IMR-90 (cell line): ENCODE data around the gene FNDC3B. TPM values are rescaled to one million over a fixed set of nuclear protein-coding genes. Genes with fewer than 3 reads are reported as not detected.

Experiments used
- ATAC-seq: fragments of 200-7000 bp; cut with Tn5 transposase; 2 replicates; pipeline ENCODE4 v1.9.1; 2020; ENCODE audit warnings: low read depth, mild to moderate bottlenecking, moderate library complexity
- BruUV-seq: library from RNA; stranded (reverse); fragments of 400-500 nt; replicated peaks from 2 replicates; lab custom pipeline; 2021; lab: Mats Ljungman, UMichigan
- CTCF ChIA-PET: fragments of 300-600 bp; formaldehyde crosslinking; extraction: SDS; loops from one replicate; lab custom pipeline; 2021; ENCODE audit warnings: antibody characterized with exemption; lab: Yijun Ruan, JAX
- POLR2A ChIA-PET: fragments of 300-600 bp; sonication (Branson Sonifier 250); formaldehyde crosslinking; loops from one replicate; lab custom pipeline; 2022; ENCODE audit warnings: antibody characterized with exemption; ENCODE audit not compliant: unreplicated experiment; lab: Charles Lee
- DNase-seq: peaks from one replicate; pipeline ENCODE4 v3.0.0; 2013
- H2AFZ ChIP-seq: replicated peaks from 2 replicates; pipeline ENCODE3; 2013; ENCODE audit warnings: low read length, mild to moderate bottlenecking; ENCODE audit not compliant: poor library complexity
- H2AK5ac ChIP-seq: 2 replicates; pipeline ENCODE4 v1.6.1; 2013; ENCODE audit warnings: low read depth, low read length, inconsistent platforms
- H2AK9ac ChIP-seq: replicated peaks from 2 replicates; pipeline ENCODE3; 2013; ENCODE audit warnings: mild to moderate bottlenecking, low read depth, low read length, moderate library complexity; ENCODE audit not compliant: poor library complexity
- H2BK120ac ChIP-seq: 2 replicates; pipeline ENCODE4 v1.6.1; 2013; ENCODE audit warnings: low read depth, low read length, inconsistent platforms
- H2BK15ac ChIP-seq: 3 replicates; pipeline ENCODE4 v1.6.1; 2013; ENCODE audit warnings: low read depth, low read length, inconsistent platforms
- H2BK20ac ChIP-seq: 2 replicates; pipeline ENCODE4 v1.6.1; 2013; ENCODE audit warnings: low read depth, mild to moderate bottlenecking, inconsistent platforms, low read length, moderate library complexity
- H2BK5ac ChIP-seq: 2 replicates; pipeline ENCODE4 v1.6.1; 2013; ENCODE audit warnings: mild to moderate bottlenecking, low read depth, low read length, inconsistent platforms; ENCODE audit not compliant: poor library complexity, severe bottlenecking
- H3K14ac ChIP-seq: replicated peaks from 2 replicates; pipeline ENCODE4 v1.6.1; 2013; ENCODE audit warnings: low read depth, low read length, inconsistent platforms
- H3K18ac ChIP-seq: 2 replicates; pipeline ENCODE4 v1.6.1; 2013; ENCODE audit warnings: low read depth, low read length, control low read depth
- H3K23ac ChIP-seq: 2 replicates; pipeline ENCODE4 v1.6.1; 2013; ENCODE audit warnings: low read depth, low read length, inconsistent platforms
- H3K27ac ChIP-seq: 2 replicates; pipeline ENCODE4 v1.5.1; 2013; ENCODE audit warnings: mild to moderate bottlenecking, control low read depth, low read length; ENCODE audit not compliant: insufficient read depth
- H3K27me3 ChIP-seq: 2 replicates; pipeline ENCODE4 v1.6.1; 2013; ENCODE audit warnings: low read length; ENCODE audit not compliant: control insufficient read depth, insufficient read depth
- H3K36me3 ChIP-seq: 2 replicates; pipeline ENCODE4 v1.6.1; 2013; ENCODE audit warnings: low read length, mixed read lengths; ENCODE audit not compliant: control insufficient read depth, insufficient read depth
- H3K4ac ChIP-seq: 2 replicates; pipeline ENCODE4 v1.6.1; 2013; ENCODE audit warnings: low read depth, low read length, inconsistent platforms
- H3K4me1 ChIP-seq: 2 replicates; pipeline ENCODE4 v1.6.1; 2013; ENCODE audit warnings: low read length, mixed read lengths; ENCODE audit not compliant: control insufficient read depth, insufficient read depth
- H3K4me2 ChIP-seq: 2 replicates; pipeline ENCODE4 v1.6.1; 2013; ENCODE audit warnings: low read depth, mild to moderate bottlenecking, control low read depth, low read length, moderate library complexity
- H3K4me3 ChIP-seq: 2 replicates; pipeline ENCODE4 v1.5.1; 2013; ENCODE audit warnings: low read depth, mild to moderate bottlenecking, control low read depth, low read length, moderate library complexity; ENCODE audit not compliant: insufficient read depth
- H3K56ac ChIP-seq: 2 replicates; pipeline ENCODE4 v1.6.1; 2013; ENCODE audit warnings: low read length, inconsistent platforms; ENCODE audit not compliant: insufficient read depth; ENCODE audit errors: extremely low read depth
- H3K79me1 ChIP-seq, 2 experiments: 2 replicates each; pipeline ENCODE4 v1.6.1; 2013; ENCODE audit warnings: low read length in 2 of 2, inconsistent platforms in 1 of 2, low read depth in 1 of 2
- H3K9ac ChIP-seq: 2 replicates; pipeline ENCODE4 v1.6.1; 2013; ENCODE audit warnings: low read depth, low read length, control low read depth
- H3K9me1 ChIP-seq: 2 replicates; pipeline ENCODE4 v1.6.1; 2013; ENCODE audit warnings: low read length, inconsistent platforms; ENCODE audit not compliant: insufficient read depth
- H3K9me3 ChIP-seq: 2 replicates; pipeline ENCODE4 v1.6.1; 2013; ENCODE audit warnings: low read length; ENCODE audit not compliant: control insufficient read depth, insufficient read depth
- H4K20me1 ChIP-seq: 2 replicates; pipeline ENCODE4 v1.6.1; 2013; ENCODE audit warnings: low read length, inconsistent platforms; ENCODE audit not compliant: insufficient read depth
- H4K5ac ChIP-seq: 2 replicates; pipeline ENCODE4 v1.6.1; 2013; ENCODE audit warnings: mild to moderate bottlenecking, low read depth, low read length, control low read depth
- H4K8ac ChIP-seq, 2 experiments: 2 replicates each; pipeline ENCODE4 v1.6.1; 2013; ENCODE audit warnings: low read depth in 2 of 2, low read length in 2 of 2, control low read depth in 1 of 2, inconsistent platforms in 1 of 2
- H4K91ac ChIP-seq: 2 replicates; pipeline ENCODE4 v1.6.1; 2013; ENCODE audit warnings: low read depth, low read length, inconsistent platforms; ENCODE audit not compliant: insufficient read depth
- BHLHE40 ChIP-seq: fragments of 150-350 bp; IDR thresholded peaks from 2 replicates; pipeline ENCODE4 v1.6.1; 2016; ENCODE audit warnings: mild to moderate bottlenecking, low read depth, low read length
- CEBPB ChIP-seq: IDR thresholded peaks from 2 replicates; pipeline ENCODE4 v1.6.1; 2012; ENCODE audit warnings: low read depth, low read length, improper control_type of control experiment
- CHD1 ChIP-seq: IDR thresholded peaks from 2 replicates; pipeline ENCODE4 v1.6.1; 2012; ENCODE audit warnings: low read depth, low read length, improper control_type of control experiment
- FOS ChIP-seq: fragments of 150-350 bp; IDR thresholded peaks from 2 replicates; pipeline ENCODE4 v1.6.1; 2016; ENCODE audit warnings: low read depth, low read length
- MAFK ChIP-seq: IDR thresholded peaks from 2 replicates; pipeline ENCODE4 v1.6.1; 2012; ENCODE audit warnings: low read depth, low read length, improper control_type of control experiment
- MAZ ChIP-seq: IDR thresholded peaks from 2 replicates; pipeline ENCODE4 v1.6.1; 2012; ENCODE audit warnings: low read depth, mild to moderate bottlenecking, low read length, improper control_type of control experiment, moderate library complexity, borderline replicate concordance
- MXI1 ChIP-seq: IDR thresholded peaks from 2 replicates; pipeline ENCODE4 v1.6.1; 2012; ENCODE audit warnings: low read depth, mild to moderate bottlenecking, low read length, moderate library complexity, borderline replicate concordance
- NFE2L2 ChIP-seq: fragments of 150-350 bp; IDR thresholded peaks from 2 replicates; pipeline ENCODE4 v1.6.1; 2016; ENCODE audit warnings: low read depth, mild to moderate bottlenecking, low read length
- POLR2A ChIP-seq: IDR thresholded peaks from 2 replicates; pipeline ENCODE4 v1.6.1; 2012; ENCODE audit warnings: mild to moderate bottlenecking, low read depth, low read length
- RAD21 ChIP-seq: IDR thresholded peaks from 2 replicates; pipeline ENCODE4 v1.6.1; 2012; ENCODE audit warnings: low read length, improper control_type of control experiment
- RCOR1 ChIP-seq: IDR thresholded peaks from 2 replicates; pipeline ENCODE4 v1.6.1; 2012; ENCODE audit warnings: mild to moderate bottlenecking, low read length, improper control_type of control experiment; ENCODE audit not compliant: insufficient replicate concordance
- RFX5 ChIP-seq: IDR thresholded peaks from 2 replicates; pipeline ENCODE4 v1.8.0; 2012; ENCODE audit warnings: low read depth, mild to moderate bottlenecking, low read length, moderate library complexity
- SMC3 ChIP-seq: fragments of 150-350 bp; IDR thresholded peaks from 2 replicates; pipeline ENCODE4 v1.6.1; 2016; ENCODE audit warnings: low read depth, mild to moderate bottlenecking, antibody characterized with exemption, low read length, moderate library complexity
- WGBS, 2 experiments: methylation state at CpG; one replicate each; pipeline versions ENCODE4 v1.1.5 to v1.1.7; 2013; ENCODE audit warnings: missing lambda C conversion rate in 2 of 2; ENCODE audit not compliant: insufficient read length in 1 of 2; ENCODE audit errors: extremely low coverage in 2 of 2; 5-methylcytosine and 5-hydroxymethylcytosine counted together
- dilution Hi-C: fragments of 300-500 bp; cut with HindIII; formaldehyde crosslinking; loops from one replicate; pipeline ENCODE4 v1.14.3; 2018; ENCODE audit warnings: low sequenced_read_pairs; ENCODE audit not compliant: unreplicated experiment
- in situ Hi-C: fragments of 300-500 bp; cut with MboI; formaldehyde crosslinking; loops from 3 replicates; pipeline ENCODE4 v1.14.3; 2019; ENCODE audit warnings: low sequenced_read_pairs, inconsistent platforms, mixed read lengths
- intact Hi-C: fragments of 100-400 bp; cut with micrococcal nuclease; formaldehyde crosslinking; loops from 2 replicates; pipeline ENCODE4 v1.10.0; 2022
- polyA plus RNA-seq, 3 experiments: library from polyadenylated mRNA; depleted of rRNA; stranded (reverse); fragments of >200 nt; gene quantifications; 2 replicates each; pipeline ENCODE4 v1.2.3, GENCODE V29; 2012; ENCODE audit warnings: low replicate concordance in 1 of 3
- total RNA-seq: library from RNA; depleted of rRNA; stranded (reverse); fragments of >200 nt; gene quantifications from 2 replicates; pipeline ENCODE4 v1.2.3, GENCODE V29; 2012
- TF ChIP-seq, protein P1 (sequence below): fragments of 150-350 bp; IDR thresholded peaks from 2 replicates; pipeline ENCODE4 v1.6.1; 2016; ENCODE audit warnings: low read depth, mild to moderate bottlenecking, low read length, moderate library complexity, borderline replicate concordance
- TF ChIP-seq, protein P2 (sequence below): fragments of 150-350 bp; IDR thresholded peaks from 2 replicates; pipeline ENCODE4 v1.6.1; 2017; ENCODE audit warnings: mild to moderate bottlenecking, antibody characterized with exemption, low read length, low read depth
- TF ChIP-seq, protein P3 (sequence below): conservative IDR thresholded peaks from 2 replicates; pipeline ENCODE4 v1.5.1; 2012; ENCODE audit warnings: mild to moderate bottlenecking, low read depth, low read length, improper control_type of control experiment

Gene FNDC3B
- total and polyA plus RNA-seq, 2 of the 4 experiments (the other 2 are of a cell fraction): 23.9 to 150 TPM

DNA sequence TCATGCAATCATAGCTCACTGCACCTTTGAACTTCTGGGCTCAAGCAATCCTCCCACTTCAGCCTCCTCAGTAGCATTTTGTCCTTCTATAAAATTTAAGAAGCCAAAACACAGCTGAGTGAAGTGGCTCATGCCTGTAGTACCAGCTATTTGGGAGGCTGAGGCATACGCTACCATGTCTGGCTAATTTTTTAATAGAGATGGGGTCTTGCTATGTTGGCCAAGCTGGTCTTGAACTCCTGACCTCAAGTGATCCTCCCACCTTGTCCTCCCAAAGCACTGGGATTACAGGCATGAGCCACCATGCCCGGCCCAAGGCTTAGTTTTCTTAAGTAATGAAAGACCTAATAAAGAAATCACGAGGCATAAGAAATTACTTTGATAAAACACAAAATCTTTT is 14.7 kb upstream of the FNDC3B start:
- no peak overlapping the region for H2BK20ac ChIP-seq
- in situ Hi-C loops: no loop called here

More for the DNA sequence above, 14.7 kb upstream of the FNDC3B start:
- H3K9ac ChIP-seq: no peak overlapping the region
- no peaks in the 10 kb centered on the region for H3K9me3 ChIP-seq
- H3K9me1 ChIP-seq: 0 out of 2 replicates have a peak, but pooled peaks cover 2% of the 10 kb centered on the region
- H3K4me1 ChIP-seq: no peaks in the 10 kb centered on the region
- no peak overlapping the region for H2BK5ac ChIP-seq
- DNase-seq: no peak
- H2AK9ac ChIP-seq: no peak overlapping the region
- peak overlapping the region; percentile 28; the same call in 1 of the 3 replicates for H2BK15ac ChIP-seq
- no peak overlapping the region for H3K27ac ChIP-seq
- no peak overlapping the region for H3K4me2 ChIP-seq
- H3K27me3 ChIP-seq: no peaks in the 10 kb centered on the region
- H3K4ac ChIP-seq: no peak overlapping the region
- H4K20me1 ChIP-seq: no peaks in the 10 kb centered on the region
- no peak overlapping the region for H3K14ac ChIP-seq
- no peaks in the 10 kb centered on the region for H3K79me1 ChIP-seq
- TF ChIP-seq FOS: no peak
- no peak for TF ChIP-seq MXI1
- TF ChIP-seq RFX5: no peak
- no peak for TF ChIP-seq RAD21
- no peak for TF ChIP-seq MAFK
- TF ChIP-seq CEBPB: no peak
- TF ChIP-seq RCOR1: no peak
- no peak for TF ChIP-seq NFE2L2
- no peak for TF ChIP-seq SMC3
- TF ChIP-seq, protein P1, sequence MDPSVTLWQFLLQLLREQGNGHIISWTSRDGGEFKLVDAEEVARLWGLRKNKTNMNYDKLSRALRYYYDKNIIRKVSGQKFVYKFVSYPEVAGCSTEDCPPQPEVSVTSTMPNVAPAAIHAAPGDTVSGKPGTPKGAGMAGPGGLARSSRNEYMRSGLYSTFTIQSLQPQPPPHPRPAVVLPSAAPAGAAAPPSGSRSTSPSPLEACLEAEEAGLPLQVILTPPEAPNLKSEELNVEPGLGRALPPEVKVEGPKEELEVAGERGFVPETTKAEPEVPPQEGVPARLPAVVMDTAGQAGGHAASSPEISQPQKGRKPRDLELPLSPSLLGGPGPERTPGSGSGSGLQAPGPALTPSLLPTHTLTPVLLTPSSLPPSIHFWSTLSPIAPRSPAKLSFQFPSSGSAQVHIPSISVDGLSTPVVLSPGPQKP: no peak
- TF ChIP-seq, protein P2, sequence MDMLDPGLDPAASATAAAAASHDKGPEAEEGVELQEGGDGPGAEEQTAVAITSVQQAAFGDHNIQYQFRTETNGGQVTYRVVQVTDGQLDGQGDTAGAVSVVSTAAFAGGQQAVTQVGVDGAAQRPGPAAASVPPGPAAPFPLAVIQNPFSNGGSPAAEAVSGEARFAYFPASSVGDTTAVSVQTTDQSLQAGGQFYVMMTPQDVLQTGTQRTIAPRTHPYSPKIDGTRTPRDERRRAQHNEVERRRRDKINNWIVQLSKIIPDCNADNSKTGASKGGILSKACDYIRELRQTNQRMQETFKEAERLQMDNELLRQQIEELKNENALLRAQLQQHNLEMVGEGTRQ: no peak
- TF ChIP-seq, protein P3, sequence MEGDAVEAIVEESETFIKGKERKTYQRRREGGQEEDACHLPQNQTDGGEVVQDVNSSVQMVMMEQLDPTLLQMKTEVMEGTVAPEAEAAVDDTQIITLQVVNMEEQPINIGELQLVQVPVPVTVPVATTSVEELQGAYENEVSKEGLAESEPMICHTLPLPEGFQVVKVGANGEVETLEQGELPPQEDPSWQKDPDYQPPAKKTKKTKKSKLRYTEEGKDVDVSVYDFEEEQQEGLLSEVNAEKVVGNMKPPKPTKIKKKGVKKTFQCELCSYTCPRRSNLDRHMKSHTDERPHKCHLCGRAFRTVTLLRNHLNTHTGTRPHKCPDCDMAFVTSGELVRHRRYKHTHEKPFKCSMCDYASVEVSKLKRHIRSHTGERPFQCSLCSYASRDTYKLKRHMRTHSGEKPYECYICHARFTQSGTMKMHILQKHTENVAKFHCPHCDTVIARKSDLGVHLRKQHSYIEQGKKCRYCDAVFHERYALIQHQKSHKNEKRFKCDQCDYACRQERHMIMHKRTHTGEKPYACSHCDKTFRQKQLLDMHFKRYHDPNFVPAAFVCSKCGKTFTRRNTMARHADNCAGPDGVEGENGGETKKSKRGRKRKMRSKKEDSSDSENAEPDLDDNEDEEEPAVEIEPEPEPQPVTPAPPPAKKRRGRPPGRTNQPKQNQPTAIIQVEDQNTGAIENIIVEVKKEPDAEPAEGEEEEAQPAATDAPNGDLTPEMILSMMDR: no peak
- no peak for TF ChIP-seq MAZ
- TF ChIP-seq CHD1: no peak
- no peak for TF ChIP-seq BHLHE40
- TF ChIP-seq POLR2A: no peak
- ChIA-PET POLR2A (interaction anchor here (0.5 kb wide), 1 partner anchor 19 kb away, joined by 5 read pairs; no protein-coding TSS in a partner anchor), CTCF (no interaction called here)
- intact Hi-C loops (no loop called here), dilution Hi-C loops (no loop called here)
- H3K18ac ChIP-seq: no peak overlapping the region
- H2BK120ac ChIP-seq: no peak overlapping the region
- no peak overlapping the region for H3K4me3 ChIP-seq
- no TSS peak for BruUV-seq
- H3K23ac ChIP-seq: no peak overlapping the region
- no peaks in the 10 kb centered on the region for H3K36me3 ChIP-seq
- no peak for ATAC-seq
- no peak overlapping the region for H3K56ac ChIP-seq
- no peak overlapping the region for H2AFZ ChIP-seq
- 0 out of 2 replicates have a peak overlapping the region, but pooled peaks have one; percentile 28 for H2AK5ac ChIP-seq
- no CpG with 5 or more reads among the region's 3 CpGs for WGBS, 2 experiments
- H4K8ac ChIP-seq: no peak overlapping the region
- no peak overlapping the region for H4K5ac ChIP-seq
- no peak overlapping the region for H4K91ac ChIP-seq
